Activated T-cell treated with anti-CD3 and anti-CD28 coated beads, Interleukin-2, amount 50 U/mL, for 48 hours (primary cell): Measurements from ENCODE around the gene MYCN.

Experiments used
- DNase-seq, 2 experiments: peaks; one replicate each; pipeline ENCODE4 v3.0.0-alpha.2; 2020

The MYCN gene

GRCh38 chr2:15932394-15933183 is 7.8 kb upstream of the MYCN start:
- DNase-seq, result no peak

- no peak for DNase-seq
Observed at GRCh38 chr2:15933184-15933845, 7.0 kb upstream of the MYCN start.

DNA sequence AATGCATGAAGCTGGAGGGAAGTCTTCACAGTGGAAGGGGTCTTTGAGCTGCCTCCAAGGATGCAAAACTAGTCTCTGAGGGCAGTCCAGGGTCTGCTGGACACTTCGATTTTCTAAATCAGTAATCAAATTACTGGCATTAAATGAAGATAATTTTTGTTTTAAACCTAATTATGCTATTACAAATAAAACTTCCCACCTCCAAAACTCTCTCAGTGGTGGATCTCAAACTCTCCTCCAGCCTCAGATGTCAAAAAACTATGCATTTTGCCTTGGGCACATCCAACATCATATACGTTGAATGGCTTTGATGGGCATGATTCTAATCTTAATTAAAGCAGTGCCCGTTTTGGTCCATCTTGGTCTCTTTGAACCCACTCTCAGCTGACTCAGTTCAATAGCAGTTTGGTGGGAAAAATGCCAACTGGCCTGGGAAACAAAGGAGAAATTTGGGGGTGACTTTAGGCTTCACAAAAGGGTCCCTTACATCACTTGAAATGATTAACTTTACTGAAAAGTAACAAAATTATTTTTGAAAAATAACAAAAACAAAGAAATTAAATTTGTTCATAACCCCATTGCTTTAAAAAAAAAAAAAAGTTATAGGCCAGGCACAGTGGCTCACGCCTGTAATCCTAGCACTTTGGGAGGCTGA is 5.9 kb upstream of the MYCN start:
- DNase-seq, result no peak

DNA sequence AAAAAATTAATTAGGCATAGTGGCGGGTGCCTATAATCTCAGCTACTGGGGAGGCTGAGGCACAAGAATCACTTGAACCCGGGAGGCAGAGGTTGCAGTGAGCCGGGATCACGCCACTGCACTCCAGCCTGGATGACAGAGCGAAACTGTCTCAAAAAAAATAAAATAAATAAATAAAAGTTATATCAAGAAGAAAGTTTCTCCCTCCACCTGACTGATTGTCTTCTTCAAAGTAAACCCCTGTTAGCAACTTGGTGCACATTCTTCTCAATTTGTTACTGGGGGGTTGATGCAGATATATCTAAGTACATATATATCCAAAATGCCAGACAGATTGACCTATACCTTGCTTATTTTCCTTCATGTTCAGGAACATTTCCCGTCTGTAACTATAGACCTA is 5.2 kb upstream of the MYCN start:
- no peak for DNase-seq

GRCh38 chr2:15935675-15936074 is 4.7 kb upstream of the MYCN start:
- no peak for DNase-seq

GRCh38 chr2:15936277-15937104 is 3.9 kb upstream of the MYCN start:
- DNase-seq, result no peak

- DNase-seq, result no peak
Observed at GRCh38 chr2:15937105-15937881, 3.1 kb upstream of the MYCN start.

DNA sequence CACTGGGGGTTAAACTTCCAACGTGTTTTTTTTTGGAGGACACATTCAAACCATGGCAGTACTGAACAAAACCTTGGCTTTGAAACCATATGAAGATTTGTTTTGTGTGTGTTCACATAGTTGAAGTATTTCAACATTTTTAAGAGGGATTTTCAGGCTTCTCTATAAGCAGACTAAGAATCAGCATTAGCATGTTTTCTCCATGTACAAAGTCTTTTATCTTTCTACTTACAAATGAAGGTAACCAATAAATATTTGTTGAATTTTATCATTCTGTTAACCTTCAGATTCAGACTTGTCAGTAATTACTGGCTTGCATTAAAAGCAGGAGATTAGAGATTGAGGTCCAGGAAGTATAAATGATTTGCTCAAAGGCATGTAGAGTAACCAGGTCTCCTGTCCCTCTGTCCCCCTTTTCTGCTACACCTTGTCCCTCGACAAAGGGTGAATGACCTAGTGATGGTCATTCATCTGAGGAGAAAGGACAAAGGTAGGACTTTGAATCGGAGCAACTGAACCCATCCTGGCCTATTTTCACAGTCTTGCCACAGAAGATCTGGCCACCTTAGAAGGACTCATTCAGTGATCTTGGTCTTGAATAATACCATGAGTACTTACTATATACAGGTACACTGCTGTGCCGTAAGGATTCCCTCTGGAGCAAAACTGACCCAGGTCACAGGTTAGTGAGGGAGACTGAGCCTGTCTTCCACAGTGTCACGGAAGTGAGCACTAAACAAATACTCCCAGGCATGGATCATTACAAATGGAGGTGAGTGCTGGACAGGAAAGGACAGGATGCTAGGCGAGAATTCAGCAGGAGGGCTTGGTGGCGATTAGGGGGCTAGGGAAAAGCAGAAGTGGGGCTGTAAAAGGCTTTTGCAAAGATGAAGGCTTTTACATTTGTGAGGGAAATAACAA is 2.2 kb upstream of the MYCN start:
- DNase-seq, result no peak

- no peak for DNase-seq
Observed at GRCh38 chr2:15938803-15939555, 1.4 kb upstream of the MYCN start.

DNA sequence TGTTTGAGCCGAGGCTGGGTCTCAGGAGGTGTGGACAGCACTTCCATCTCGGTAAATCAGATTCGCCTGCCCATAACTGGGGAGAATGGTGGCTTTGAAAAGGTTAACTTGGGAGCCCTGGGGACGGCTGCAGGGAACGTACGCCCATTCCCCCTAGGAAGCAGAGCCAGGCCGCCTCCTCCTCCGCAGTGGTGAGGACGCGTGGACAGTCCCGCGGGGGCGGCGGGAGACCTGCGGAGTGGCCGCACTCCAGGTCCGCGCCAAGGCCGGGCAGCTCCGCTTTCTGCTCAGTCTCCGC is 845 bp upstream of the MYCN start:
- DNase-seq, result no peak

DNA sequence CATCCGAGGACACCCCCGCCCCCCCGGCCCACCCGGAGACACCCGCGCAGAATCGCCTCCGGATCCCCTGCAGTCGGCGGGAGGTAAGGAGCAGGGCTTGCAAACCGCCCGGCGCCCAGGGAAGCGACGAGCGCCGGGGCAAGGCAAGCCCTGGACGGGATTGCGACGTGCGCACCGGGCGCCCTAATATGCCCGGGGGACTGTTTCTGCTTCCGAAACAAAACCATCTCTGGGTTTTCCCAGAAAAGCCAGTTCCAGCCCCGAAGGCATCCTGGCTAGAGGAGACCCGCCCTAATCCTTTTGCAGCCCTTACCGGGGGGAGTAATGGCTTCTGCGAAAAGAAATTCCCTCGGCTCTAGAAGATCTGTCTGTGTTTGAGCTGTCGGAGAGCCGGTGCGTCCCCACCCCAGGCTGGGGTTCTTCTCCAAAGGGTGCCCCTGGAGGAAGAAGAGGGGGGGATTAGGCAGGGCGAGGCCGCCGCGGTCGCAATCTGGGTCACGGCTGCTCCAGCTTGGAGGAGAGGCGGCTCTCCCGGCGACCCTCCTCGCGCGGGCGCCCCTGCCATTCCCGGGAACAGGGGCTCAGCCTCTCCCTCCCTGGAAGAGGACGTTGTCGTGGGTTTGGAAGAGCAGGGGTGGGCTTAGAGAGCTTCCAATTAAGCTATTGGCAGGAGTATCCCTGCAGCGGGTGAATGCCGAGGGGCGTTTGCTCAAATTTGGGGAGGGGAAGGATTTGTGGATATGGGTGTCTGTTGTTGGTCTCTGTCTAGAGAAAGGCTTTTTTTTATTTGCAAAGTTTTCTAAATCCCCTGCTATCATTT is 521 bp downstream of the MYCN start:
- DNase-seq, result peak; percentile 25 to 37

DNA sequence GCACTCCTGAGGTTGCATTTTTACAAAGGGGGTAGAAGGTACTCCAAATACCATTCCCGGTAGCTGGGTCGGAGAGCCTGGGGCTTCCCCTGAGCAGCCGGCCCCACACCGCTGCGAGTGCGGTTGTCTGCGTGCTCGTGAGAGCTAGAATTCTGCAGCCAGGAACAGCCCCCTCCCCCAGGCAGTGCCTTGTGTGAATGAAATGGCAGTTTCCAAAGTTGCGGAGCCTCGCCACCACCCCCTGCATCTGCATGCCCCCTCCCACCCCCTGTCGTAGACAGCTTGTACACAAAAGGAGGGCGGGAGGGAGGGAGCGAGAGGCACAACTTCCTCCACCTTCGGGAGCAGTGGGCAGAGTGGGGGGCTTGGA is 1.1 kb downstream of the MYCN start:
- peak in 1 of 2 experiments; percentile 35 for DNase-seq

- DNase-seq, result peak; percentile 31 to 41
Observed at GRCh38 chr2:15941871-15942710, 1.7 kb downstream of the MYCN start.

- peak in 1 of 2 experiments; percentile 21 for DNase-seq
Observed at GRCh38 chr2:15942711-15943345, 2.5 kb downstream of the MYCN start.

GRCh38 chr2:15943378-15944280 is 3.3 kb downstream of the MYCN start:
- peak in 1 of 2 experiments; percentile 33 for DNase-seq

GRCh38 chr2:15944325-15945017 is 4.1 kb downstream of the MYCN start:
- DNase-seq, result no peak
